Right hindlimb (tissue), 1 donor: ENCODE data around the gene USP47.

Experiments used
- DNase-seq: peaks from one replicate; pipeline ENCODE4 v3.0.0-alpha.2; 2018

The USP47 gene

DNA sequence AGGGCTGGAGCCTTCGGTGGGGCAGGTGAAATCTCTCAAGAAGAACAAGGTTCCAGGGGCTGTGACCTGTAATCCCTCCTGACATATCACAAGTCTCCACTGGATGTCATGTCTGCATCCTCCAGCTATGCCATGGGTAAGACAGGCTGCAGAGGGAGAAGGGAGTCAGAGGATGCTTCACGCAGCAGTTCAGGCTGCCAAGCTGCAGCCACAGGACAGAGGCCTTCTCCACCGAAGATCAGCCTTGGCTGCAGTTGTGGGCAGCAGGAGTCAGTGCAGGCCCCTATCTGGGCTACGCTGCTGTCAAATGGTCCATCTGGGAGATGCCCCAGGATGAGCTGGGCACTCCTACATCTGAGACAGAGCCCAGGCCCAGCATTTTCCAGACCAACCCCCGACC, 141.7 kb downstream of the USP47 start:
- DNase-seq = no peak

DNA sequence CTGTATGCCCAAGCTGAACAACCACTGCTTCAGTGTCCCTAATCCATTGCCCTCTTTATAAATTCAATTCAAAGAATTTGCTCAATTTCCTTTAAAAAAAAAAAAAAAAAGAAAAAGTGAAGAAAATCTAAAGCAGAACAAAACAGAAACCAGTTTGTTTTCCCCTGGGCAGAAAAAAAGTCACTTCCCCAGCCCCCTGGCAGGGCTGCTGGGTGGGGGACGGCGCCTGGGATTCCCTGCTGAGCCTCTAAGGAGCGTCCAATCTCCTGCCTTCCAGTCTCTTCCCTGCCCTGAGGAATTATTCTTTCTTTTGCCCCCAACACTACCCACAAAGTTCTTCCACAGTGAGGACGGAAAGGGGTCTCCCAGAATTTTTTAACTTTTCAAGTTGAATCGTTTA, 142.8 kb downstream of the USP47 start:
- DNase-seq = no peak

GRCh38 chr11:11985016-11985715, 143.4 kb downstream of the USP47 start:
- DNase-seq = no peak

- DNase-seq = no peak
These were observed 144.5 kb downstream of the USP47 start for GRCh38 chr11:11985954-11986949.

GRCh38 chr11:11987503-11988022, 145.8 kb downstream of the USP47 start:
- no peak for DNase-seq

DNA sequence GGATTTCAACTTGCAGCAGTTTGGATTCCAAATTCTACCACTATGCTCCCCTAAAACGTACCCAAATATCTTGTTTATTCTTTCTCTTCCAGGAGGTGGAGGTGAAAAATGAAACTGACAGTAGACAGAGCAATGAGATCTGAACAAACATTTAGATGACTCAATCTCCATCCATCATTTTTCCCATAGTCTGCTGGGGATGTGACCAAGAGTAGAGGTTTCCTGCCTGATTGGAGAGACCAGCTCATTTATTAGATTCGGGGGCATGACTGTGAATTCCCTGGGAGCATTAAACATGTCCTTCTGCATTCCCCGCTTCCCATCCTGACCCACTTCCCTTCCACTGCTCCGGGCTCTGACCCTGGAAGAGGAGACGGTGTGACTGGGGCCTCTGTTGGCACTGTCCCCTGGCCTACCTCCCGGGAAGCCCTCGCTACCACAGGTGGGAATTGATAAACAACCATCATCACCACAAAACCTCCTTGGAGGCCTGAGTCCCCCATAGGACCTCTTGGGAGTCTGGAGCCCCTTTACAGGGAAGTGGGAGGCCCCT, 146.4 kb downstream of the USP47 start:
- DNase-seq = no peak

DNA sequence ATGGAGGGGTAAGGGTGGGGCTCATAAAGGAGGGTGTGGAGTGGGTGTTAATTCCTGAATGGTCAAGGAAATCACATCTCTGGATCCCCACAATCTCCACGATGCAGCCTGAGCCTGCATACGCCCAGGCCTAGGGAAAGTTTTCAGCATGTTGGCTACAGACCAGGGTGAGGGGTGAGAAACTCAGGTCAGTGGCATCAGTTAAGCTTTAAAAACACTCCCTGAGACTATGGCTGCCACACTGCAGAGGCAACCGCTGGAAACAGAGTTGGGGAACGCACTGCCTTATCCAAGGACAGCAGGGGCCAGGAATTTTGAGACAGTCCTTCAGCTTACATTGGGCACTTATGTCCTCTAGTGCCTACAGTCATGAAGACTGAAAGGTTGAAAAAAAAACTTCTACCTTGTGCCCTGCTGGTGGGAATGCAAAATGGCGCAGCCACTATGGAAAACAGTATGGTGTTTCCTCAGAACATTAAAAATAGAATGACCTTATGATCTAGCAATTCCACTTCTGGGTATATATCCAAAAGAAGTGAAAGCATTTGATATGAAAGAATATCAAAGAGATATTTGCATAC, 147.0 kb downstream of the USP47 start:
- DNase-seq = no peak

GRCh38 chr11:11989774-11990744, 148.3 kb downstream of the USP47 start:
- DNase-seq = no peak

DNA sequence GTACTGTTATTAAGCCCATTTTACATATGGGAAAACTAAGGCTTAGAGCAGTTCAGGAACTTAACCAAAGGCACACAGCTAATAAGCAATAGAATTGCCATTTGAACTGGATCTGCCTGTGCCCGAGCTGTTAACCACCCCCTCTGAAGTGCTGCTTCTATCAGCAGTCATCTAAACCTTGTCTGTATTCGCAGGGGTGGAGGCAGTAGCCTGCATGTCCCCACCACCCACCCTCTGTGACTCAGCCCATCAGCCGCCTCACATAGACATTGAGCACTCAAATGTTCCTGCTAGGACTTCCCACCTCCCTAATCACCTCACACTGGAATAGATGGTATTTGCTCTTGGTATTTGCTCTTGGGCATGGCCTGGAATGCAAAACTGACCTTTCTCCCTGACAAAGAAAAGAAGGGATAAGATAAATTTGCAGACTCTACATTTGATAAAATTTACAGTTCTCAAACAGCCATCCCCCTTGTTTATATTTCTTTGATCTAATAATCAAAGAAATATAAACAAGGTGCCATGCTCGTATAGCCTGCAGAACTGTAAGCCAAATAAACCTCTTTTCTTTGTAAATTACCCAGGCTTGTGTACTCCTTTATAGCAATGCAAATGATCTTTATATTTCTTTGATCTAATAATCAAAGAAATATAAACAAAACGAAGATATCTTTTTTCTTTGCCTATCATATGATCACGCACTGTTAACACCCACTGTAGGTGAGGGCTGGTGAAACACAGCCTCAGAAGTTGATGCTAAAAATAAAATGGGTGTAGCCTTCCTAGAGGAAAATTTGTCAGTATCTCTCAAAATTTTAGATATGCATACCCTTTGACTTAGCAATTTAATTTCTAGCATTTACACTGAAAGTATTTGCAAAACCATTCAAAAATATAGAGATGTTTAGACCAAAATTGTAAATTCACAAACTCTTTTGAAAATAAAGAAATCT, 150.8 kb downstream of the USP47 start:
- DNase-seq = no peak

GRCh38 chr11:11993839-11994238, 152.1 kb downstream of the USP47 start:
- DNase-seq = no peak

DNA sequence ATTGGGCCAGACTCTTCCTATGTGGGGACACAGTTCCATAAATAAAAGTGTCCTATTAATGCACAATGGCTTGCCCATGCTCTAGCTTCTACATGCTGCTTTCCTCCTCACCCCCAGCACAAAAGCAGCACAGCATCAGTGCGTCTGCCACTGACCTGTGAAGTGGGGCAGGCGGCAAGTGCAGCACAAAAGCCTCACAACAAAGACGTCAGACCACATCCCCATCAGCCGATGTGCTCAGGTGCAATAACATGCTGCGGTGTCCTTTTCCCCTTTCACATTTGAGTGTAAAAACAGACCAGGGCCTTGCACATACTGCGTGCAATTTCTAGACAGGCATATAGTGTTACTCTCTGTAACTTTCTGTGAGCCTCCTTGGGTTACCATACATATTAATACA, 153.8 kb downstream of the USP47 start:
- DNase-seq = no peak

DNA sequence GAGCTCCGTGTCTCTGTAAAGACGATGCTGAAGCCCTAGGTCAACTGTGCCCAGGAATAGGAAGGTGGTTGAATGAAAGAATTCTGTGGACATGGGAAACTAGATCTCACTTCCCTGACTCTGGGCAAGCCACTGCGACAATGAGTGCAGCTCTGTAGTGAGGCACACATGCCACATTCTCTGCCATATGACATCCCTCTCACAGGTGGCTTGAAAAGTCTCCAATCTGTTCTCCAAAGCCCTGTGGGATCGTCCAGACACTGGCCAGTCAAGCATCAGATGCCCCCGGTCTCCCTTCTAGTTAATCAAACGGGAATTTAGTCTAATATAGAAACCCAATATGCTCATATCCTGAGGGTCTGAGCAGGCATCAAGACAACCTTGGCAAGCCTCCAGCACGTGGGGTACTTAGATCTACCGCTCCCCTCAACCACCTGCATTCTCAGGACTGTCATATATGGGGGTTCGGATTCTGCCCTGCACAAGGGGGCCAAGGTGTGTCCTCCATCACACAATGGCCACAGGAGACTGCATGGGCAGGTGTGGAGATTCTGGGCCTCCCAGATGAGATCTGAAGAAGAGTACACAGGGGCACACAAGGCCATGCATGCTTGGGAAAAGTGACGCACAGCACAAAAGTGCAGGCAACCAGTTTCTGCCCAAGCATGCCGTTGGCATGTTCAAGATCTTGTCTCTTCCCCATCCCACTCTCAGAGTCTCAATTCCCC, 154.7 kb downstream of the USP47 start:
- no peak for DNase-seq

DNA sequence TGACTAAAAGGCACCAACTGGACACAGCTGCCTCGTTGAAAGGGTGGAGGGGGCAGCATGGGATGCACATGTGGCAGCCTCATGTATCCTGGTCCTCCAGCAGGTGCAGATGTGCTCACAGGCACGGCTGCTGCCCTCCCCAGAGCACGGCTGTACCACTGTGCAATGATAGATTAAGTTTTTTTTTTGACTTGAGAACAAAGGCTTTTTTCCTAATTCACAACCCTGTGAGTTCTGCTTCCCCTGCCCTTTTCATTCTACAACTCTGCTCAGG, 155.2 kb downstream of the USP47 start:
- no peak for DNase-seq

- DNase-seq = no peak
These were observed 156.5 kb downstream of the USP47 start for GRCh38 chr11:11998091-11998781.

GRCh38 chr11:12001186-12001585, 159.4 kb downstream of the USP47 start:
- DNase-seq = no peak

GRCh38 chr11:12003336-12003735, 161.6 kb downstream of the USP47 start:
- DNase-seq = no peak

DNA sequence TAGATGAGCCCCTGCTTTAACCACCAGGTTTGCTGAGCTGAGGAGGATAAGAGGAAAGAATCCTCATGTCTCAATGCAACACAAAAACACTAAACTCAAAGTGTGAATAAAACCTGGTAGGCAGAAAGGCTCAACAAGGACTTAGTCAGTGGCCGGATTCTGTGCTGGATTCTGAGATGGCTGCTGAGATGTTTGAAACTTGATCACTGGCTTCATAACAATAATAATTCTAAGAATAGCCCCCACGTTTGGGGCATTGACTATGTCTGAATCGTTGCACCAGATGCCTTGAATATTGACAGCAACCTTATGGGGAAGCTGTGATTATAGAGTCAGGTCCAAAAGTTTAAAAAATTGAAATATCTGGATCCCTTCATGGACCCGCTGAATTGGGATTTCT, 162.0 kb downstream of the USP47 start:
- DNase-seq = no peak

DNA sequence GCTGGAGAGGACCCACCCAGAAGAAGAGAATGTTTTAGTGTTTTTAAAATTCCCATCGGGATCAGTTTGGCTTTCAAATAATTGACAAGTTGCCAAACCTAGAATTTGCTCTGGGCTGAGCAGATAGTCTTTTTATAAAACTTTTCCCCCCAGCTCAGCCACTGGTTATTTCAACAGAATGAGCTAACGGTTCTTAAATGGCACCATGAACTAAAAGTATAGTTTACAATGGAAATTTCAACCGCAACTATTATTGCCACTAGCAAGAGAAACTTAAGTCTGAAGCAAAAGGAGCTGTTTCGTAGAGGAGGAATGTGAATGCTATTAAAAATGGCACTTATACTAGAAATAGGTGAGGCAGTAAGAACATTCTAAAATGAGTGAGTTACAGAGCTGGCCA, 163.3 kb downstream of the USP47 start:
- no peak for DNase-seq

DNA sequence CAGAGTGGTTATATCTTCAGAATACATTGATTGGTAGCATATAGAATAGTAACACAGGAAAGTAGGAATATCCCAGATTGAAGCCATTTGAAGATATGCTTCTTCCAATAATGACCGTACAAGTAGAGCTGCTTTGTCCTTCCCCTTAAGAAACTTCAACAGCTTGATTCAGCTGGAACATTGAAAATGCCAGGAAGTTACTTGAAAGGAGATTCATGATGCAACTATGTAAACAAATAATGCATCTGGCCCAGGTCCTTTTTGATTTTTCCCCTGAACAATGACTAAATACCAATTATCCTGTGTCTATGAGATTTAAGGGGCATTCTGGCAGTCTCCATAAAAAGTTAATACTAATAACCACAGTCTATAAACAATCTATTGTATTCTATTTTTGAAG, 163.7 kb downstream of the USP47 start:
- no peak for DNase-seq
